H9 (cell line): Measurements from ENCODE around the gene AP2A1. TPM values are rescaled to one million over a fixed set of nuclear protein-coding genes. Genes with fewer than 3 reads are reported as not detected.

Experiments used
- DNase-seq: peaks from one replicate; pipeline ENCODE4 v3.0.0-alpha.2; 2017
- H2AFZ ChIP-seq: one replicate; pipeline ENCODE4 v1.6.1; 2013; ENCODE audit warnings: mild to moderate bottlenecking, low read length, control low read depth, moderate library complexity
- H2AK5ac ChIP-seq: 2 replicates; pipeline ENCODE4 v1.6.1; 2013; ENCODE audit warnings: low read length, control low read depth, mixed read lengths; ENCODE audit not compliant: insufficient read length
- H2BK120ac ChIP-seq: one replicate; pipeline ENCODE4 v1.6.1; 2013; ENCODE audit warnings: low read depth, mild to moderate bottlenecking, low read length, control low read depth, inconsistent platforms; ENCODE audit not compliant: poor library complexity, severe bottlenecking
- H2BK12ac ChIP-seq: 2 replicates; pipeline ENCODE4 v1.6.1; 2013; ENCODE audit warnings: low read length, control low read depth, mixed read lengths, low read depth; ENCODE audit not compliant: insufficient read length
- H2BK15ac ChIP-seq: 2 replicates; pipeline ENCODE4 v1.6.1; 2013; ENCODE audit warnings: low read depth, low read length, control low read depth
- H2BK20ac ChIP-seq: one replicate; pipeline ENCODE4 v1.6.1; 2013; ENCODE audit warnings: low read depth, mild to moderate bottlenecking, low read length, control low read depth, inconsistent platforms; ENCODE audit not compliant: poor library complexity, severe bottlenecking
- H2BK5ac ChIP-seq: 2 replicates; pipeline ENCODE4 v1.6.1; 2013; ENCODE audit warnings: low read length, control low read depth, mixed read lengths; ENCODE audit not compliant: insufficient read length
- H3K14ac ChIP-seq: 2 replicates; pipeline ENCODE4 v1.6.1; 2013; ENCODE audit warnings: low read length, control low read depth; ENCODE audit not compliant: insufficient read depth
- H3K18ac ChIP-seq: 2 replicates; pipeline ENCODE4 v1.6.1; 2013; ENCODE audit warnings: low read depth, mild to moderate bottlenecking, mixed read lengths, low read length, control low read depth; ENCODE audit not compliant: insufficient read length
- H3K23ac ChIP-seq: 2 replicates; pipeline ENCODE4 v1.6.1; 2013; ENCODE audit warnings: low read length, control low read depth, mixed read lengths, low read depth; ENCODE audit not compliant: insufficient read length
- H3K23me2 ChIP-seq: 2 replicates; pipeline ENCODE4 v1.6.1; 2013; ENCODE audit warnings: low read depth, mild to moderate bottlenecking, mixed read lengths, low read length, control low read depth; ENCODE audit not compliant: insufficient read length, poor library complexity, severe bottlenecking
- H3K27ac ChIP-seq: 2 replicates; pipeline ENCODE4 v1.5.1; 2013; ENCODE audit warnings: low read length, control low read depth, mixed read lengths, low read depth; ENCODE audit not compliant: insufficient read length
- H3K27me3 ChIP-seq: 2 replicates; pipeline ENCODE4 v1.6.1; 2013; ENCODE audit warnings: low read length, control low read depth, inconsistent platforms; ENCODE audit not compliant: insufficient read depth
- H3K4ac ChIP-seq: 2 replicates; pipeline ENCODE4 v1.6.1; 2013; ENCODE audit warnings: low read depth, mild to moderate bottlenecking, control low read depth, inconsistent platforms, low read length, moderate library complexity
- H3K4me1 ChIP-seq: 2 replicates; pipeline ENCODE4 v1.6.1; 2013; ENCODE audit warnings: low read length, control low read depth, inconsistent platforms; ENCODE audit not compliant: insufficient read depth
- H3K4me2 ChIP-seq: 2 replicates; pipeline ENCODE4 v1.6.1; 2013; ENCODE audit warnings: low read length, control low read depth, mixed read lengths; ENCODE audit not compliant: insufficient read length, insufficient read depth
- H3K56ac ChIP-seq: 2 replicates; pipeline ENCODE4 v1.6.1; 2013; ENCODE audit warnings: low read depth, mild to moderate bottlenecking, mixed read lengths, low read length, control low read depth; ENCODE audit not compliant: insufficient read length
- H3K79me1 ChIP-seq: 2 replicates; pipeline ENCODE4 v1.6.1; 2013; ENCODE audit warnings: low read depth, mild to moderate bottlenecking, moderate library complexity, low read length, control low read depth, inconsistent platforms; ENCODE audit not compliant: insufficient read depth, poor library complexity, severe bottlenecking
- H3K79me2 ChIP-seq: 2 replicates; pipeline ENCODE4 v1.6.1; 2013; ENCODE audit warnings: low read length, control low read depth, inconsistent platforms; ENCODE audit not compliant: insufficient read depth
- H3K9ac ChIP-seq: 2 replicates; pipeline ENCODE4 v1.6.1; 2013; ENCODE audit warnings: low read length, control low read depth, mixed read lengths; ENCODE audit not compliant: insufficient read length; ENCODE audit errors: extremely low read depth
- H3K9me3 ChIP-seq: one replicate; pipeline ENCODE4 v1.6.1; 2013; ENCODE audit warnings: low read depth, low read length, inconsistent platforms; ENCODE audit not compliant: control insufficient read depth
- H3T11ph ChIP-seq: one replicate; pipeline ENCODE4 v1.6.1; 2013; ENCODE audit warnings: mild to moderate bottlenecking, low read length, control low read depth, inconsistent platforms
- H4K20me1 ChIP-seq: one replicate; pipeline ENCODE4 v1.6.1; 2013; ENCODE audit not compliant: control insufficient read depth, insufficient read length, insufficient read depth
- H4K5ac ChIP-seq: 2 replicates; pipeline ENCODE4 v1.6.1; 2013; ENCODE audit warnings: low read depth, mild to moderate bottlenecking, mixed read lengths, low read length, control low read depth; ENCODE audit not compliant: insufficient read length
- H4K8ac ChIP-seq: replicated peaks from 2 replicates; pipeline ENCODE4 v1.6.1; 2013; ENCODE audit warnings: low read length, control low read depth, mixed read lengths, low read depth; ENCODE audit not compliant: insufficient read length
- H4K91ac ChIP-seq: 2 replicates; pipeline ENCODE4 v1.6.1; 2013; ENCODE audit warnings: low read depth, mild to moderate bottlenecking, moderate library complexity, mixed read lengths, low read length, control low read depth; ENCODE audit not compliant: insufficient read length
- H3K27ac Mint-ChIP-seq, 3 experiments: 2 replicates in 2 of 3; 3 replicates in 1 of 3; pipeline ENCODE4 v1.8.0; 2020 to 2021; ENCODE audit warnings: mixed read lengths in 3 of 3, mild to moderate bottlenecking in 1 of 3, moderate library complexity in 1 of 3
- H3K27me3 Mint-ChIP-seq: 2 replicates; pipeline ENCODE4 v1.8.0; 2021; ENCODE audit warnings: low read depth, mild to moderate bottlenecking, moderate library complexity, mixed read lengths
- H3K36me3 Mint-ChIP-seq, 3 experiments: 2 replicates in 2 of 3; 3 replicates in 1 of 3; pipeline ENCODE4 v1.8.0; 2020 to 2021; ENCODE audit warnings: low read depth in 3 of 3, mixed read lengths in 3 of 3; ENCODE audit not compliant: insufficient read depth in 1 of 3
- H3K4me1 Mint-ChIP-seq, 2 experiments: 2 replicates each; pipeline ENCODE4 v1.8.0; 2020; ENCODE audit warnings: mixed read lengths in 2 of 2
- H3K4me3 Mint-ChIP-seq, 2 experiments: 2 replicates in 1 of 2; 3 replicates in 1 of 2; pipeline ENCODE4 v1.8.0; 2020 to 2021; ENCODE audit warnings: mild to moderate bottlenecking in 2 of 2, mixed read lengths in 2 of 2, moderate library complexity in 1 of 2
- H3K9me3 Mint-ChIP-seq, 2 experiments: 2 replicates in 1 of 2; 3 replicates in 1 of 2; pipeline ENCODE4 v1.8.0; 2020; ENCODE audit warnings: mild to moderate bottlenecking in 2 of 2, mixed read lengths in 2 of 2, moderate library complexity in 1 of 2
- CTCF ChIP-seq: fragments of 200-600 bp; sonication (generic); conservative IDR thresholded peaks from 3 replicates; pipeline ENCODE4 v1.8.0; 2021; ENCODE audit warnings: antibody characterized with exemption, mild to moderate bottlenecking
- WGBS: extraction: QIAGEN DNeasy Blood & Tissue Kit; methylation state at CpG from one replicate; pipeline ENCODE4 v1.1.7; 2013; ENCODE audit warnings: missing lambda C conversion rate, low lambda C conversion rate, mixed read lengths; ENCODE audit not compliant: insufficient read length; ENCODE audit errors: extremely low coverage; 5-methylcytosine and 5-hydroxymethylcytosine counted together
- total RNA-seq: library from RNA; stranded (reverse); gene quantifications from 2 replicates; pipeline ENCODE4 v1.2.1, GENCODE V29; 2021

Gene AP2A1
- total RNA-seq, 1 experiment from 2014 or later, result 108 TPM

- H2AFZ ChIP-seq, result no peak overlapping the region
- no peak overlapping the region for H4K91ac ChIP-seq
- no peaks in the 10 kb centered on the region; the same call in 1 of the 2 replicates for H3K4me1 ChIP-seq
- H3K4ac ChIP-seq, result no peak overlapping the region
- H3K4me2 ChIP-seq, result no peak overlapping the region
- no peak overlapping the region for H4K5ac ChIP-seq
- no peak for TF ChIP-seq CTCF
- H3K23ac ChIP-seq, result no peak overlapping the region
- DNase-seq, result no peak
- no peaks in the 10 kb centered on the region for H3K9me3 ChIP-seq
- no peak overlapping the region for H2BK15ac ChIP-seq
- WGBS, result no CpG with 5 or more reads among the region's 10 CpGs
- no peak overlapping the region for H3T11ph ChIP-seq
- H2AK5ac ChIP-seq, result no peak overlapping the region
- no peak overlapping the region for H2BK12ac ChIP-seq
- no peak overlapping the region for H2BK5ac ChIP-seq
- no peaks in the 10 kb centered on the region for H3K27me3 ChIP-seq
- no peak overlapping the region for H4K8ac ChIP-seq
- no peak overlapping the region for H3K27ac ChIP-seq
- Mint-ChIP-seq H3K27me3 (peaks cover 2% of the 10 kb centered on the region; the same call in 1 of the 2 replicates), H3K36me3 (peaks cover 30 to 62% (median 62%) of the 10 kb centered on the region in 3 experiments), H3K4me3 (peak overlapping the region; percentile 46 to 52), H3K9me3 (peaks cover 0 to under 1% of the 10 kb centered on the region in 2 experiments; a peak in 2 of 5 replicates), H3K4me1 (peaks cover 22 to 27% of the 10 kb centered on the region in 2 experiments), H3K27ac (peak overlapping the region in 2 of 3 experiments; percentile 22 to 49; a peak in 2 of 7 replicates)
- no peak overlapping the region for H3K9ac ChIP-seq
- H3K79me2 ChIP-seq, result peaks cover 9% of the 10 kb centered on the region; the same call in 1 of the 2 replicates
- peaks cover 6% of the 10 kb centered on the region for H4K20me1 ChIP-seq
- H3K56ac ChIP-seq, result no peak overlapping the region
- H3K18ac ChIP-seq, result no peak overlapping the region
- H3K23me2 ChIP-seq, result peaks cover 10% of the 10 kb centered on the region
- H3K79me1 ChIP-seq, result peaks cover 11% of the 10 kb centered on the region
- no peak overlapping the region for H3K14ac ChIP-seq
- no peak overlapping the region for H2BK120ac ChIP-seq
- no peak overlapping the region for H2BK20ac ChIP-seq
Measured at GRCh38 chr19:49853852-49854377, 87.1 kb downstream of the AP2A1 start.
